Amygdala (tissue), 56 donors: ENCODE measurements around the gene USP2.

ENCODE experiments used
- DNase-seq, 56 donors: peaks; one replicate each; lab custom pipeline; 2025; lab: John Stamatoyannopoulos, UW

USP2 gene

GRCh38 chr11:119366690-119367620 is 14.5 kb downstream of the USP2 start:
- DNase-seq = peak in 1 of 56 donors; percentile 46

- peak in 6 of 56 donors; percentile 29 to 64 (median 51) for DNase-seq
Observed at GRCh38 chr11:119365071-119365591, 16.4 kb downstream of the USP2 start.

GRCh38 chr11:119363851-119364590 is 17.5 kb downstream of the USP2 start:
- peak in 26 of 56 donors; percentile 28 to 77 (median 56) for DNase-seq

DNA sequence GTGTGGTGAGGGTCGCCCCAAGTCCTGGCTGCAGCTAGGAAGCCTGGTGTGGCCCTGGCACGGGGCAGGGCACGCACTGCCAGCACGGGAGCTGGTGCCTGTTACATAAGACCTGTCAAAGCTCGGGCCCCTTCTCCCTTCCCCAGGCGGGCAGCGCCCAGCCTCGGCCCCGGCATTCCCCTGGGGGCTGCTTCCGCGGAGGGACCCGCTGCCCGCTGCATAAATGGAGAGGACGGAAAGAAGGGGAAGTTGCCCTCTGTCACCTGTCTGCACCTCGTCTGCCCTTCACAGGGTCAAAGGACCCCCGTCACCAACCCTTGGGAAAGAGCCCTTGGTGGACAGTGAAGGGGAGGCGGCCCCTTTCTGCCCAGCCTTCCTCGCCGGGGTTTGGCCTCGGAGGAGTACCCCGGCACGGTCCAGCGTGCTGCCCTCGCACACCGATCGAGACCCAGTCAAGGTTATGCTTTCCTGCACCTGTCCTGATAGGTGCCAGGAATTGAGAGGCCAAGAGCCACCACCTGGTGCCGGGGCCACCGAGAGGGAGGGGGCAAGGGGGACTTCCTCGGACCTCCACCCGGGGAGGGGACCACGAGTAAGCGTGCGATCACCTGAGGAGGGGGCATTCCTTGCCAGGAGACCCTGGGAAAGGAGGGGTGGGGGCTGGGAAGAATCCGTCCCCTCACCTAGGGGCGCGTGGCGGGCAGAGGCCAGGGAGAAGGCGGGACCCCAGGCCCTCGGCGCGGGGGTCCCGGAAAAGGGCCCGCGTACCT is 18.2 kb downstream of the USP2 start:
- DNase-seq = peak in 4 of 56 donors; percentile 26 to 38 (median 32)

- no peak for DNase-seq
Observed at GRCh38 chr11:119362741-119363080, 18.8 kb downstream of the USP2 start.

DNA sequence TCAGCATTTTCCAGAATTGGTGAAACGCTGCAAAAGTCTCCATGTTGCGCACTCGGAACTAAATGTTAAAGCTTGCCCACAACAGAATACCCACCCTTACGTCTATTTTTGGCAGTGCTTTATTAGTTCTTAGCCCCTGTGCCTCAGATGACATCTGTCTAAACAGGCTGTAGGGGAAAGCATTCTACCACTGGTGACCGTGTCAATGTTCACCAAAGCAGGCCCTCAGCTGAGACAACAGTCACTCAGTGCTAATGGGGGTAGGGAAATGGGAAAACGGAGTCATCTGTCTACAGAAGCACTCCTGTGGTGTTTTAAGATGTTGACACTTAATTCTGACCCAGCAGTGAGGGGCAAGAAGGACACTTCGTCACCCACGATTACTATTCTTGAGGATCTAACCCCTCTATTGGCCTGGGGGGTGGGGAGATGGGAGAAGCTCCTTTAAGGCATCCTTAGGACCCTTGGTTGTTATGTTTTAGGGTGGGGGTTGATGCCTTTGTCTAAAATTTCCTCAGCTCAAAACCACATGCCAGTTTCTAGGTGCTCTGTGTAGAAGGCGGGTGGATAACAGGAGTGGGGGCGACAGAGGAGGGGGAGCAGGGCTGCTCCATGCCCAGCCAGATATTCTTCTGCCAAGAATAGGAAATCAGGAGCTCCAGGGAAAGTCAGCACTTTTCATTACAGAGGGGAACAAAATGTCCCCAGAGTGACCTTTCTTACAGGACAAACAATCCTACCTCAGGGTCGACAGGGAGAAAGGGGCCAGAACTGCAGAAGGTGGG is 19.4 kb downstream of the USP2 start:
- DNase-seq = peak in 3 of 56 donors; percentile 37 to 54 (median 50)

DNA sequence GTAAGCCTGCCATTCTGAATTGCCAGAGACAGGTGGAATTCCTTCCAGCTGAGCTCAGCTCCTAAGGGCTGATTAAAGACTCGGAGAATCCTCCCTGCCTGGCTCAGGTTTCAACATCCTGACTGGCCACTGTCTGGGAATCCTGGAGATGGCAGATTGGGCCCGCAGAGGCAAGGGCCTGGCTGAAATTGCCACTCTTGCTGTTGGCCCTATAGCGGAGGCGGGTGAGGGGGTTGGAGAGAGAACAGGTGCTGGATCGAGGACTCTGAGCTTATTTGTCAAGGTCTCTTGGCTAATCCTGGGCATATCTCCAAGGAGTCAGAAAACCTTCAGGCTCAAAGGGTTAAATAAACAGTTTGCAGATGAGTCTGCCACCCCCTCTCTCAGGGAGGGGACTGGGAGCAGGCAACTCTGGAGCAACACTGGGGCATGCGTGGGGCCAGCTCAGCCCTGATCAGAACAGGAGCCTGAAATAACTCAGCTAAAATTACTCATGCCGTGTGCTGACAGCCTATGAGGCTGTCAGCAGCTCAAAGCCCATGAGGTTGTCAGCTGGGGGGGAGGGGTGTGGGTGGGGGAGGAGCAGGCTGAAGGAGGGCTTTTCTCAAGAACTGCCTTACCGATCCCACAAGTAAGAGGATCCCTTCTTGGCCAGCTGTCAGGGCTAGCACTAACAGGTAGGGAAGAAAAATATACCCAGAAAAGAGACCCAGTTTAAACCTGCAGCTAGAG is 20.3 kb downstream of the USP2 start:
- DNase-seq = peak in 23 of 56 donors; percentile 30 to 76 (median 51)

- DNase-seq = peak in 1 of 56 donors; percentile 28
Observed at GRCh38 chr11:119359365-119360214, 21.9 kb downstream of the USP2 start.

GRCh38 chr11:119357074-119357473 is 24.4 kb downstream of the USP2 start:
- no peak for DNase-seq

GRCh38 chr11:119356349-119357031 is 25.0 kb downstream of the USP2 start:
- peak in 36 of 56 donors; percentile 33 to 78 (median 61) for DNase-seq

GRCh38 chr11:119355091-119355843 is 26.2 kb downstream of the USP2 start:
- DNase-seq = no peak

- peak in 5 of 56 donors; percentile 27 to 67 (median 51) for DNase-seq
Observed at GRCh38 chr11:119352857-119353260, 28.6 kb downstream of the USP2 start.

DNA sequence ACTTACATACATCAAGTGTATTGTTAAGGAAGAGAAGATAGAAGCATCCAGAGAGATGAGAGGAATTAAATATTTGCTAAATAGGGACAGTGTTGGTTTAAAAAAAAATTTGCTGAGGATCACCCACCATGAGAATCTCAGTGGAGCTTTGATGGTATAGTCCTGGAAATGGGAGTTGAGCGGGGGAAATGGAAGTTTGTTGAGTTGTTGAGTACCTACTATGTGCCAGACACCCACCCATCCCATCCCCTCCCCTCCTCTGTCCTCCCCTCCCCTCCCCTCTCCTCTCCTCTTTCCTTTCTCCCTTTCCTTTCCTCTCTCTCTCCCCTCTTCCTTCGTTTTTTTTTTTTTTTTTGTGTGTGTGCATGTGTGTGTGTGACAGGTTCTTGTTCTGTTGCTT is 30.3 kb downstream of the USP2 start:
- DNase-seq = no peak

DNA sequence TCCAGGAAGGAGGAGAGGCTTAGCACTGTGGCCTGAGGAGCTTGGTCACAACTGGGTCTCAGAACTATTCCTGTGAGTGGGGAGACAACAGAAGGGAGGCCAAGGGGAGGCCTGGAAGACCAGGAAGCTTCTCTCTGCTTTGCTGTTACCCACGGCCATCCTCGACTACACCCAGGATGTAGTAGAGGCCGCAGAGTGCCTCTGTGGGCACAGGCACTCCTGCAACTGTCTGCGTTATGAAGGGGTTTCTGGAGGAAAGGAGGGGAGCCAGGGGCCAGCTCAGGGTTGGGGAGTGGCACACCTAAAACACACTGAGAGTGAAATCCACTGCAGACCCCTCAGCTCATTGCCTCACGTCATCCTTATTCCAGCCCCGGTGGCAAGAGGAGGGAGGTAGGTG is 31.2 kb downstream of the USP2 start:
- DNase-seq = no peak

DNA sequence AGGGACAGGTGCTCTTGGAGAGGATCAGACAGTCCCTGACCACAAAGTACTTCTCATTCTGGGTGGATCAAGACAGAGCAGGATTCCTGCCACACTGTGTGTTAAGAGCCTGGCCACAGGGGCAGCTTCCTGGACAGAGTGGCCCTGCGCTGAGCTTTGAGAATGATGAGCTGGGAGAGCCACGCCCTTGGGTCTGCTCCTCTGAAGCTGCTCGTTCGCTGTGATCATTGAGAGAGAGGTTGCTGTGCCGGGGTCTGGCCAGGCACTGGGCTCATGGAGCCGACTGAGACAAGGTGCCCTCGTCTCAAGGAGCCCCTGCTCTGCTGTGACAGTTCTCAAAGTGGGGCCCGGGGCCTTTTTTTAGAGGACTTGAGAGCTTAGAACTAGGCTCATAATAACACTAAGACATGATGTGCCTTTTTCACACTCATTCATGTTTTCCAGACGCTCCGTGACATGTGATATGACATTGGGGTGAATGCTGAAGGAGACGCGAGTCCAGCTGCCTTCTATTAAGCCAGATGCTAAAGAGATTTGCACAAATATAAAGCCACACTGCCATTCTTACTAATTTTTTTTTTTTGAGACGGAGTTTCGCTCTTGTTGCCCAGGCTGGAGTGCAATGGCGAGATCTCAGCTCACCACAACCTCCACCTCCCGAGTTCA is 33.4 kb downstream of the USP2 start:
- no peak for DNase-seq

GRCh38 chr11:119347242-119347641 is 34.2 kb downstream of the USP2 start:
- no peak for DNase-seq
